GM12892 (cell line): Measurements from ENCODE around the gene SLCO1A2.

Experiments used
- POLR2A ChIP-seq: IDR thresholded peaks from 2 replicates; pipeline ENCODE4 v1.6.1; 2011; ENCODE audit warnings: low read depth, low read length, control low read depth
- POLR2AphosphoS5 ChIP-seq: IDR thresholded peaks from 2 replicates; pipeline ENCODE4 v1.6.1; 2011; ENCODE audit warnings: low read depth, low read length, control low read depth

- no peak for TF ChIP-seq POLR2AphosphoS5
- no peak for TF ChIP-seq POLR2A
Measured at GRCh38 chr12:21350975-21351374, 16.3 kb upstream of the SLCO1A2 start.
